Karpas-422 (cell line): Measurements from ENCODE around the gene LHFPL6. TPM values are rescaled to one million over a fixed set of nuclear protein-coding genes. Genes with fewer than 3 reads are reported as not detected.

ENCODE experiments used
- DNase-seq: peaks from one replicate; pipeline ENCODE4 v3.0.0-alpha.2; 2015
- H2AFZ ChIP-seq: fragments of 200-600 bp; sonication (generic); 2 replicates; pipeline ENCODE4 v1.6.1; 2014; ENCODE audit warnings: antibody characterized with exemption, low read length, mixed read lengths
- H3K27ac ChIP-seq: fragments of 200-600 bp; sonication (generic); 2 replicates; pipeline ENCODE4 v1.5.1; 2014; ENCODE audit warnings: mild to moderate bottlenecking, low read length, moderate library complexity
- H3K27me3 ChIP-seq: fragments of 200-600 bp; sonication (generic); 2 replicates; pipeline ENCODE4 v1.6.1; 2014; ENCODE audit warnings: low read length, mixed read lengths
- H3K36me3 ChIP-seq: fragments of 200-600 bp; sonication (generic); 2 replicates; pipeline ENCODE4 v1.6.1; 2014; ENCODE audit warnings: low read length, mixed read lengths; ENCODE audit not compliant: insufficient read depth
- H3K4me1 ChIP-seq: fragments of 200-600 bp; sonication (generic); 2 replicates; pipeline ENCODE4 v1.6.1; 2014; ENCODE audit warnings: mild to moderate bottlenecking, low read length, mixed read lengths
- H3K4me2 ChIP-seq: fragments of 200-600 bp; sonication (generic); 2 replicates; pipeline ENCODE4 v1.6.1; 2014; ENCODE audit warnings: low read length, low read depth, mild to moderate bottlenecking; ENCODE audit not compliant: poor library complexity, severe bottlenecking
- H3K4me3 ChIP-seq: fragments of 200-600 bp; sonication (generic); 2 replicates; pipeline ENCODE4 v1.5.1; 2014; ENCODE audit warnings: mild to moderate bottlenecking, antibody characterized with exemption, low read length, mixed read lengths
- H3K79me2 ChIP-seq: fragments of 200-600 bp; sonication (generic); 2 replicates; pipeline ENCODE4 v1.6.1; 2014; ENCODE audit warnings: mild to moderate bottlenecking, low read length, mixed read lengths
- H3K9ac ChIP-seq: fragments of 200-600 bp; sonication (generic); 2 replicates; pipeline ENCODE4 v1.6.0; 2014; ENCODE audit warnings: low read length
- H3K9me2 ChIP-seq: fragments of 200-600 bp; sonication (generic), shearing (Covaris generic); replicated peaks from 2 replicates; pipeline ENCODE4 v1.6.0; 2014; ENCODE audit warnings: mild to moderate bottlenecking, low read length, moderate library complexity; ENCODE audit not compliant: insufficient read depth
- H3K9me3 ChIP-seq: fragments of 300-700, 200-600 bp; sonication (generic); 2 replicates; pipeline ENCODE4 v1.6.1; 2014; ENCODE audit warnings: low read length, mixed read lengths
- H4K20me1 ChIP-seq: fragments of 200-600 bp; sonication (generic); 2 replicates; pipeline ENCODE4 v1.6.1; 2014; ENCODE audit warnings: mild to moderate bottlenecking, antibody characterized with exemption, low read length, low read depth; ENCODE audit not compliant: insufficient read depth
- total RNA-seq: library from RNA; depleted of rRNA; stranded (reverse); fragments of >200 nt; shearing (Covaris generic); gene quantifications from 2 replicates; pipeline ENCODE4 v1.2.3, GENCODE V29; 2014; ENCODE audit warnings: low replicate concordance

The LHFPL6 gene
- total RNA-seq, 1 experiment from 2014 or later, result not detected

GRCh38 chr13:39376076-39376475, 226.9 kb downstream of the LHFPL6 start:
- no peaks in the 10 kb centered on the region for H3K9me3 ChIP-seq
- no peak overlapping the region for H3K27ac ChIP-seq
- no peaks in the 10 kb centered on the region for H3K9me2 ChIP-seq
- H3K79me2 ChIP-seq, result no peaks in the 10 kb centered on the region
- no peak for DNase-seq
- H3K36me3 ChIP-seq, result no peaks in the 10 kb centered on the region
- H4K20me1 ChIP-seq, result no peaks in the 10 kb centered on the region
- no peak overlapping the region for H2AFZ ChIP-seq
- no peak overlapping the region for H3K4me2 ChIP-seq
- no peak overlapping the region for H3K4me3 ChIP-seq
- no peak overlapping the region for H3K9ac ChIP-seq
- H3K27me3 ChIP-seq, result no peaks in the 10 kb centered on the region
- H3K4me1 ChIP-seq, result no peaks in the 10 kb centered on the region

GRCh38 chr13:39375601-39376000, 227.4 kb downstream of the LHFPL6 start:
- H3K36me3 ChIP-seq, result no peaks in the 10 kb centered on the region
- no peaks in the 10 kb centered on the region for H4K20me1 ChIP-seq
- H3K4me2 ChIP-seq, result no peak overlapping the region
- no peak overlapping the region for H3K27ac ChIP-seq
- DNase-seq, result no peak
- H3K9me2 ChIP-seq, result no peaks in the 10 kb centered on the region
- H3K4me1 ChIP-seq, result no peaks in the 10 kb centered on the region
- no peak overlapping the region for H3K9ac ChIP-seq
- no peak overlapping the region for H3K4me3 ChIP-seq
- H3K79me2 ChIP-seq, result no peaks in the 10 kb centered on the region
- no peaks in the 10 kb centered on the region for H3K27me3 ChIP-seq
- no peaks in the 10 kb centered on the region for H3K9me3 ChIP-seq
- no peak overlapping the region for H2AFZ ChIP-seq

GRCh38 chr13:39374741-39375189, 228.2 kb downstream of the LHFPL6 start:
- H3K27ac ChIP-seq, result no peak overlapping the region
- no peaks in the 10 kb centered on the region for H3K9me2 ChIP-seq
- H3K36me3 ChIP-seq, result no peaks in the 10 kb centered on the region
- no peaks in the 10 kb centered on the region for H3K79me2 ChIP-seq
- no peak overlapping the region for H3K9ac ChIP-seq
- H2AFZ ChIP-seq, result no peak overlapping the region
- H3K9me3 ChIP-seq, result no peaks in the 10 kb centered on the region
- no peak overlapping the region for H3K4me2 ChIP-seq
- H3K4me1 ChIP-seq, result no peaks in the 10 kb centered on the region
- no peaks in the 10 kb centered on the region for H3K27me3 ChIP-seq
- DNase-seq, result no peak
- no peaks in the 10 kb centered on the region for H4K20me1 ChIP-seq
- H3K4me3 ChIP-seq, result no peak overlapping the region

GRCh38 chr13:39373145-39373544, 229.8 kb downstream of the LHFPL6 start:
- H3K4me2 ChIP-seq, result no peak overlapping the region
- H4K20me1 ChIP-seq, result no peaks in the 10 kb centered on the region
- H3K9me2 ChIP-seq, result no peaks in the 10 kb centered on the region
- H3K27ac ChIP-seq, result no peak overlapping the region
- no peaks in the 10 kb centered on the region for H3K4me1 ChIP-seq
- H3K4me3 ChIP-seq, result no peak overlapping the region
- no peak for DNase-seq
- no peak overlapping the region for H2AFZ ChIP-seq
- no peak overlapping the region for H3K9ac ChIP-seq
- H3K27me3 ChIP-seq, result no peaks in the 10 kb centered on the region
- no peaks in the 10 kb centered on the region for H3K9me3 ChIP-seq
- no peaks in the 10 kb centered on the region for H3K79me2 ChIP-seq
- no peaks in the 10 kb centered on the region for H3K36me3 ChIP-seq

GRCh38 chr13:39371706-39372105, 231.3 kb downstream of the LHFPL6 start:
- no peak overlapping the region for H3K27ac ChIP-seq
- no peaks in the 10 kb centered on the region for H3K9me3 ChIP-seq
- H3K9ac ChIP-seq, result no peak overlapping the region
- DNase-seq, result no peak
- no peaks in the 10 kb centered on the region for H3K27me3 ChIP-seq
- H3K36me3 ChIP-seq, result no peaks in the 10 kb centered on the region
- no peak overlapping the region for H3K4me2 ChIP-seq
- H3K9me2 ChIP-seq, result no peaks in the 10 kb centered on the region
- H3K79me2 ChIP-seq, result no peaks in the 10 kb centered on the region
- no peak overlapping the region for H2AFZ ChIP-seq
- H3K4me1 ChIP-seq, result no peaks in the 10 kb centered on the region
- no peaks in the 10 kb centered on the region for H4K20me1 ChIP-seq
- H3K4me3 ChIP-seq, result no peak overlapping the region

- Histone ChIP-seq H3K4me3 (no peak overlapping the region), H3K79me2 (no peaks in the 10 kb centered on the region), H3K9me2 (no peaks in the 10 kb centered on the region), H3K27ac (no peak overlapping the region), H3K9ac (no peak overlapping the region), H3K27me3 (no peaks in the 10 kb centered on the region), H3K36me3 (no peaks in the 10 kb centered on the region), H2AFZ (no peak overlapping the region), H4K20me1 (no peaks in the 10 kb centered on the region), H3K4me2 (no peak overlapping the region), H3K4me1 (no peaks in the 10 kb centered on the region), H3K9me3 (no peaks in the 10 kb centered on the region)
- no peak for DNase-seq
These were observed 232.4 kb downstream of the LHFPL6 start for GRCh38 chr13:39370554-39370953.

- Histone ChIP-seq H3K4me2 (no peak overlapping the region), H3K27ac (no peak overlapping the region), H4K20me1 (no peaks in the 10 kb centered on the region), H3K79me2 (no peaks in the 10 kb centered on the region), H2AFZ (no peak overlapping the region), H3K4me1 (no peaks in the 10 kb centered on the region), H3K4me3 (no peak overlapping the region), H3K9me3 (no peaks in the 10 kb centered on the region), H3K36me3 (no peaks in the 10 kb centered on the region), H3K9me2 (no peaks in the 10 kb centered on the region), H3K27me3 (no peaks in the 10 kb centered on the region), H3K9ac (no peak overlapping the region)
- DNase-seq, result no peak
These were observed 232.9 kb downstream of the LHFPL6 start for GRCh38 chr13:39370048-39370447.

- no peak for DNase-seq
- no peak overlapping the region for H2AFZ ChIP-seq
- no peak overlapping the region for H3K27ac ChIP-seq
- H3K4me3 ChIP-seq, result no peak overlapping the region
- no peaks in the 10 kb centered on the region for H3K9me2 ChIP-seq
- H3K9me3 ChIP-seq, result no peaks in the 10 kb centered on the region
- H3K9ac ChIP-seq, result no peak overlapping the region
- no peaks in the 10 kb centered on the region for H3K36me3 ChIP-seq
- no peaks in the 10 kb centered on the region for H3K79me2 ChIP-seq
- no peaks in the 10 kb centered on the region for H3K27me3 ChIP-seq
- no peaks in the 10 kb centered on the region for H4K20me1 ChIP-seq
- no peak overlapping the region for H3K4me2 ChIP-seq
- H3K4me1 ChIP-seq, result no peaks in the 10 kb centered on the region
These were observed 233.7 kb downstream of the LHFPL6 start for GRCh38 chr13:39369161-39369890.
